Subcutaneous preadipocyte (primary cell): Measurements from ENCODE around the gene AKR1B15. TPM values are rescaled to one million over a fixed set of nuclear protein-coding genes. Genes with fewer than 3 reads are reported as not detected.

Experiments
- total RNA-seq: library from RNA; depleted of rRNA; stranded (reverse); fragments of >200 nt; gene quantifications from 2 replicates; pipeline ENCODE4 v1.2.3, GENCODE V29; 2012

The AKR1B15 gene
- not detected in 2 replicates for total RNA-seq

DNA sequence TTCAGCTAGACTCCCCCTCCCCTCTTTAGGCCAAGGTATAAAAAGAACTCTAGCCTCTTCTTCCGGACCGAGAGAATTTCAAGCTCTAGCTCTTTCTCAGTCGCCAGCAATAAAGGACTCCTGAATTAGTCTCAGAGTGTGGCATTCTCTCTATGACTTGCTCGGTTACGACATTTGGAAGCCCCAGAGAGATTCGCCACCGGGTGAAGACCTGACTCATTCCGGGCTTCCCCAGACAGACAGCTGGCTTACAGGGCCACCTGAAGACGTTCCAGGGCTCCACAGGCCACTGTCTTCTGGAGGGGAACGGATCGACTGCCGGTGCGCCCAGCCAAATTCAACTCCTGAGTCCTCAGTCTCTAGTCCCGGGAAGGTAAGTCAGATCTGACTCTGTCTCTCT lies at the start of gene AKR1B15:
Gene AKR1B15, plus strand, starts transcription at position 234 of the 400 bp plus-strand sequence. CDS start 15,510 bp downstream, outside the sequence.

Other genes with a start within 250 kb of the AKR1B15 start
- gene SLC35B4, start 232.2 kb upstream of the AKR1B15 start, total RNA-seq, result 16.9 and 20.1 TPM in 2 replicates
- 124 and 144 TPM in 2 replicates for gene AKR1B1, start 90.0 kb upstream of the AKR1B15 start, total RNA-seq
- 0.59 and 1.5 TPM in 2 replicates for gene AKR1B10, start 21.5 kb upstream of the AKR1B15 start, total RNA-seq
- gene BPGM, start 97.7 kb downstream of the AKR1B15 start, total RNA-seq, result 17.2 and 18.4 TPM in 2 replicates
- gene CALD1, start 230.5 kb downstream of the AKR1B15 start, total RNA-seq, result 127 and 158 TPM in 2 replicates